Neural progenitor cell (in vitro differentiated cells): ENCODE data around the gene CTU2. TPM values are rescaled to one million over a fixed set of nuclear protein-coding genes. Genes with fewer than 3 reads are reported as not detected.

ENCODE experiments used
- DNase-seq: peaks from one replicate; pipeline ENCODE4 v3.0.0-alpha.2; 2016; ENCODE audit warnings: low spot score
- H2AFZ ChIP-seq: fragments of 200-600 bp; sonication (generic); replicated peaks from 2 replicates; pipeline ENCODE4 v1.6.1; 2016; ENCODE audit warnings: antibody characterized with exemption
- H3F3A ChIP-seq: fragments of 200-600 bp; sonication (generic); 2 replicates; pipeline ENCODE4 v1.6.1; 2016; ENCODE audit warnings: antibody characterized with exemption, low read depth
- H3K27ac ChIP-seq: fragments of 200-600 bp; sonication (generic); 2 replicates; pipeline ENCODE4 v1.5.1; 2016; ENCODE audit warnings: mild to moderate bottlenecking
- H3K27me3 ChIP-seq: fragments of 200-600 bp; sonication (generic); 2 replicates; pipeline ENCODE4 v1.6.1; 2016; ENCODE audit warnings: mild to moderate bottlenecking, moderate library complexity
- H3K36me3 ChIP-seq: fragments of 200-600 bp; sonication (generic); 2 replicates; pipeline ENCODE4 v1.5.1; 2016
- H3K4me1 ChIP-seq: fragments of 200-600 bp; sonication (generic); 2 replicates; pipeline ENCODE4 v1.6.1; 2016; ENCODE audit warnings: mixed run types
- H3K4me2 ChIP-seq: fragments of 200-600 bp; sonication (generic); 2 replicates; pipeline ENCODE4 v1.6.1; 2016
- H3K4me3 ChIP-seq: fragments of 200-600 bp; sonication (generic); 2 replicates; pipeline ENCODE4 v1.5.1; 2016
- H3K79me2 ChIP-seq: fragments of 200-600 bp; sonication (generic); 2 replicates; pipeline ENCODE4 v1.6.1; 2016; ENCODE audit warnings: low read depth
- H3K9ac ChIP-seq: fragments of 200-600 bp; sonication (generic); 2 replicates; pipeline ENCODE4 v1.6.1; 2016
- H3K9me3 ChIP-seq: fragments of 200-600 bp; sonication (generic); 2 replicates; pipeline ENCODE4 v1.5.1; 2016; ENCODE audit warnings: low read depth
- H4K20me1 ChIP-seq: fragments of 200-600 bp; sonication (generic); 2 replicates; pipeline ENCODE4 v1.6.1; 2016; ENCODE audit warnings: low read depth
- H3K27ac Mint-ChIP-seq: 3 replicates; pipeline ENCODE4 v1.8.0; 2021; ENCODE audit warnings: mixed read lengths
- H3K27me3 Mint-ChIP-seq: 2 replicates; pipeline ENCODE4 v1.8.0; 2022; ENCODE audit warnings: low read depth, mild to moderate bottlenecking, inconsistent platforms, moderate library complexity, mixed read lengths; ENCODE audit not compliant: insufficient read depth
- H3K36me3 Mint-ChIP-seq: 3 replicates; pipeline ENCODE4 v1.8.0; 2021; ENCODE audit warnings: mixed read lengths
- H3K4me1 Mint-ChIP-seq: 3 replicates; pipeline ENCODE4 v1.8.0; 2021; ENCODE audit warnings: mixed read lengths
- H3K4me3 Mint-ChIP-seq: 3 replicates; pipeline ENCODE4 v1.8.0; 2021; ENCODE audit warnings: mild to moderate bottlenecking, moderate library complexity, mixed read lengths
- H3K9me3 Mint-ChIP-seq: 3 replicates; pipeline ENCODE4 v1.8.0; 2020; ENCODE audit warnings: mixed read lengths
- EZH2 ChIP-seq: fragments of 200-600 bp; sonication (generic); IDR thresholded peaks from 2 replicates; pipeline ENCODE4 v1.6.1; 2017; ENCODE audit warnings: antibody characterized with exemption, mild to moderate bottlenecking, moderate library complexity
- EZH2phosphoT487 ChIP-seq: fragments of 200-600 bp; sonication (generic); IDR thresholded peaks from 2 replicates; pipeline ENCODE4 v1.6.1; 2017; ENCODE audit warnings: antibody characterized with exemption
- total RNA-seq: library from RNA; depleted of rRNA; stranded (reverse); fragments of >200 nt; gene quantifications from 2 replicates; pipeline ENCODE4 v1.2.3, GENCODE V29; 2015; ENCODE audit warnings: low replicate concordance
- TF ChIP-seq, protein P1 (sequence below): fragments of 200-600 bp; sonication (generic); IDR thresholded peaks from 2 replicates; pipeline ENCODE4 v1.5.1; 2017; ENCODE audit warnings: antibody characterized with exemption, mild to moderate bottlenecking

CTU2 gene
- total RNA-seq, 1 donor from 2014 or later = 4.7 TPM

DNA sequence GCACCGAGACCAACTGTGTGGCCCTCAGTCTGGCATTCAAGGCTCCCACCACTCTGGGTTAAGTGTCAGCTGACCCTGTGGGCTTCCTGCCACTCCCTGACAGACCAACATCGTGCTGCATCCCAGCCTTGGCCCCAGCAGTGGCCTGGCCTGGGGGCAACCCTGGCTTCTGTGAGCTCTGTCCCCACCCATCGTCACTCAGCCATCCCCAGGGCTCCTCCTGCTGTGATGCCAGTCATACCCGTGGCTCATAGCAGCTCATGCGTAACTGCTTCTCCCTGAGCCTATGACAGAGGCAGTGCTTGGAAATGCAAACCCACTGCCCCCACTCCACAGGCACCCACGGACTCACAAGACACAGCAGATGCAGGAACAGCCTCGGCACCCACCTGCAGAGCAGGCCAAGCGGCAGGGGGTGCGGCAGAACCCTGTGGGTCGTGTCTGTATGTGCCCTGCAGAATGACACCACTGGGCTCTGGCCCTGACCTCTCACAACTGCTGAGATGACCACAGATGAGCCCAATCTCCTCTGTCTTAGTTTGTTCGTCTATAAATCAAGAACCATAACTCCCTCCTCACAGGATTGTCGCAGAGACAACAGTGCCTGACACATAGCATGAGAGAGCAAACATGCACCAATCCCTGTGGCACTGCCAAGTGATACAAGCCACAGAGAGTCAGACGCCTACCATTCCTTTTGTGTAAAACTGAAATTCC is 52.1 kb downstream of the CTU2 start:
- Mint-ChIP-seq H3K4me3 (no peak overlapping the region), H3K4me1 (peaks cover 19% of the 10 kb centered on the region), H3K9me3 (no peaks in the 10 kb centered on the region), H3K36me3 (no peaks in the 10 kb centered on the region), H3K27ac (no peak overlapping the region), H3K27me3 (no peaks in the 10 kb centered on the region)
- peaks cover 22% of the 10 kb centered on the region for H3F3A ChIP-seq
- H3K27ac ChIP-seq = no peak overlapping the region
- no peaks in the 10 kb centered on the region for H3K9me3 ChIP-seq
- no peaks in the 10 kb centered on the region for H3K79me2 ChIP-seq
- TF ChIP-seq, protein P1, sequence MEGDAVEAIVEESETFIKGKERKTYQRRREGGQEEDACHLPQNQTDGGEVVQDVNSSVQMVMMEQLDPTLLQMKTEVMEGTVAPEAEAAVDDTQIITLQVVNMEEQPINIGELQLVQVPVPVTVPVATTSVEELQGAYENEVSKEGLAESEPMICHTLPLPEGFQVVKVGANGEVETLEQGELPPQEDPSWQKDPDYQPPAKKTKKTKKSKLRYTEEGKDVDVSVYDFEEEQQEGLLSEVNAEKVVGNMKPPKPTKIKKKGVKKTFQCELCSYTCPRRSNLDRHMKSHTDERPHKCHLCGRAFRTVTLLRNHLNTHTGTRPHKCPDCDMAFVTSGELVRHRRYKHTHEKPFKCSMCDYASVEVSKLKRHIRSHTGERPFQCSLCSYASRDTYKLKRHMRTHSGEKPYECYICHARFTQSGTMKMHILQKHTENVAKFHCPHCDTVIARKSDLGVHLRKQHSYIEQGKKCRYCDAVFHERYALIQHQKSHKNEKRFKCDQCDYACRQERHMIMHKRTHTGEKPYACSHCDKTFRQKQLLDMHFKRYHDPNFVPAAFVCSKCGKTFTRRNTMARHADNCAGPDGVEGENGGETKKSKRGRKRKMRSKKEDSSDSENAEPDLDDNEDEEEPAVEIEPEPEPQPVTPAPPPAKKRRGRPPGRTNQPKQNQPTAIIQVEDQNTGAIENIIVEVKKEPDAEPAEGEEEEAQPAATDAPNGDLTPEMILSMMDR = no peak
- TF ChIP-seq EZH2 = no peak
- no peak for TF ChIP-seq EZH2phosphoT487
- no peak overlapping the region for H3K4me3 ChIP-seq
- H3K9ac ChIP-seq = no peak overlapping the region
- H3K27me3 ChIP-seq = no peaks in the 10 kb centered on the region
- no peak overlapping the region for H2AFZ ChIP-seq
- no peaks in the 10 kb centered on the region for H4K20me1 ChIP-seq
- H3K4me2 ChIP-seq = no peak overlapping the region
- no peak for DNase-seq
- H3K36me3 ChIP-seq = no peaks in the 10 kb centered on the region
- peaks cover 12% of the 10 kb centered on the region for H3K4me1 ChIP-seq

DNA sequence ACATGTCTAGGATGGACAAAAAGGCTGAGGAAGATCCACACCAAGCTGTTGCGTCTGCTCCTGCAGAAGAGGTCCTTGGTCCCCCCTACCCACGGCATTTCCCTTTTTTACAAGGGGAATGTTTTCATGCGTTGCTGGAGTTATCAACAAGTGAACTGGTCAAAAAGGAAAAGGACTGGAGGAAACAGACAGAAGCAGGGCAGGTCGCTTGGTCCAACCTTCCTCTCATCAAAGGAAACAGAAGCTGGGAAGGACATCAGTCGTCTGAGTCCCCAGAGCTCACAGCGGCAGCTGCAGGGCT is 52.6 kb downstream of the CTU2 start:
- Histone ChIP-seq H3K4me3 (no peak overlapping the region), H3K27me3 (no peaks in the 10 kb centered on the region), H3K79me2 (no peaks in the 10 kb centered on the region), H3K36me3 (no peaks in the 10 kb centered on the region), H3K4me1 (peaks cover 17% of the 10 kb centered on the region), H3K4me2 (no peak overlapping the region), H3K9me3 (no peaks in the 10 kb centered on the region), H3K9ac (no peak overlapping the region), H4K20me1 (no peaks in the 10 kb centered on the region), H3K27ac (no peak overlapping the region), H3F3A (peaks cover 21% of the 10 kb centered on the region), H2AFZ (no peak overlapping the region)
- no peak overlapping the region for H3K27ac Mint-ChIP-seq
- no peaks in the 10 kb centered on the region for H3K36me3 Mint-ChIP-seq
- H3K4me1 Mint-ChIP-seq = peaks cover 22% of the 10 kb centered on the region
- no peaks in the 10 kb centered on the region for H3K27me3 Mint-ChIP-seq
- no peak for DNase-seq
- no peaks in the 10 kb centered on the region for H3K9me3 Mint-ChIP-seq
- no peak overlapping the region for H3K4me3 Mint-ChIP-seq
- TF ChIP-seq EZH2phosphoT487 (no peak), EZH2 (no peak)

DNA sequence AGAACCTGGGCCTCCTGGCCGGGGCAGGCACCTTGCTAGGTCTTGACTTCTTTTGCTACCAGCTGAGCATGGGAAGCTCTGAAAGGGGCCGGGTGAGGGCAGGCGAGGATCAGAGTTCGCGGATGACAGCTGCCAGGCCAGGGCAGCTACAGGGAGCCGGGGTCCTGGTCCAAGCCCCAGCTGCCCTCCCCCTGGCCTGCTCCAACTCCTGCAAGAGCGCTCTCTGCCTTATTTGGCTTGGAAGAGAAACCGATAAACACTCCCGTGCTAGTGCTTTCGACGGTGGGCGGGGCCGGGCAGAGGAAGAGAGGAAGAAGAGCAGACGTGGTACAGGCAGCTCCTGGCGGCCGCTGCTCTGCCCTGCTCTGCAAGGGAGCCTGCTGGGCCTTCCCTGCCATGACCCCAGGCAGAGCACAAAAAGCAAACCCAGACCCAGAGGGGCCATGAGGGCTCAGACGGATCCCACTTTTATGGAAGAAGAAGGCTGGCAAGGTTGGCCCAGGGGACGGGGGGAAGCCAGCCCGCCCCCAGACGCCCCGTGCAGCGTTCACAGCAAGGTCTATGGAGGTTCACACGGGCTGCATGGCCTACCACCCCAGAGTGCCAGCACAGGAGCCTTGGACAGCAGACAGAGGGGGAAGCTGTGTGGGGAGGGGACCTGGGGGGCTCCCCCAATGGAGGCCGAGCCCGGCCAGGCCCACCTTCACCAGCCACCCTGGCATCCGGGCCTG is 53.1 kb downstream of the CTU2 start:
- no peak overlapping the region for H3K9ac ChIP-seq

More for the DNA sequence above, 53.1 kb downstream of the CTU2 start:
- peak; percentile 79 for DNase-seq
- Mint-ChIP-seq H3K4me3 (no peak overlapping the region), H3K4me1 (peaks cover 22% of the 10 kb centered on the region), H3K27ac (peak overlapping the region; percentile 93), H3K36me3 (no peaks in the 10 kb centered on the region), H3K9me3 (no peaks in the 10 kb centered on the region), H3K27me3 (no peaks in the 10 kb centered on the region)
- H3K4me1 ChIP-seq = peaks cover 22% of the 10 kb centered on the region
- H4K20me1 ChIP-seq = no peaks in the 10 kb centered on the region
- no peak overlapping the region for H3K27ac ChIP-seq
- H3F3A ChIP-seq = peaks cover 25% of the 10 kb centered on the region
- H3K27me3 ChIP-seq = no peaks in the 10 kb centered on the region
- no peaks in the 10 kb centered on the region for H3K9me3 ChIP-seq
- H3K4me3 ChIP-seq = no peak overlapping the region
- TF ChIP-seq, protein P1 = peak; percentile 27
- no peak for TF ChIP-seq EZH2
- H3K79me2 ChIP-seq = no peaks in the 10 kb centered on the region
- H2AFZ ChIP-seq = no peak overlapping the region
- H3K36me3 ChIP-seq = no peaks in the 10 kb centered on the region
- peak overlapping the region; percentile 27 for H3K4me2 ChIP-seq
